Measurements from ENCODE around the gene TCF19. TPM values are rescaled to one million over a fixed set of nuclear protein-coding genes. Genes with fewer than 3 reads are reported as not detected.

TCF19 gene
- total RNA-seq, 2 experiments from 2014 or later: 56.7 to 61.6 TPM

GRCh38 chr6:31203345-31203979 is 45.1 kb downstream of the TCF19 start:
- ChIA-PET CTCF (ENCODE audit: unreplicated experiment) (interaction anchor here (1.2 kb wide), 1 partner anchor 163 kb away, joined by 5 read pairs; no protein-coding TSS in a partner anchor), POLR2A (interaction anchor here (0.6 to 1.0 kb wide), 3 partner anchors 11 to 75 kb away, joined by 3 read pairs; no protein-coding TSS in a partner anchor)
- BruUV-seq (replicated peaks): TSS peak; percentile 21
- Histone ChIP-seq H3K27ac (ENCODE audit: low read depth, low read length, poor library complexity, severe bottlenecking) (peak overlapping the region; percentile 87), H3K4me3 (ENCODE audit: low read depth, low read length, poor library complexity, severe bottlenecking) (peak overlapping the region; percentile 69), H3K9me2 (ENCODE audit: insufficient read depth, low read length) (no peaks in the 10 kb centered on the region), H2AFZ (ENCODE audit: low read length) (peak overlapping the region; percentile 67; the same call in 1 of the 2 replicates), H4K20me1 (ENCODE audit: insufficient read depth, low read length) (no peaks in the 10 kb centered on the region), H3K4me2 (ENCODE audit: low read length) (peak overlapping the region; percentile 84), H3K36me3 (ENCODE audit: insufficient read depth, low read length) (peaks cover 27% of the 10 kb centered on the region), H3K9me3 (ENCODE audit: low read length) (peaks cover 17% of the 10 kb centered on the region; the same call in 1 of the 2 replicates), H3K4me1 (ENCODE audit: insufficient read depth, low read length, poor library complexity, severe bottlenecking) (peaks cover 76% of the 10 kb centered on the region), H3K79me2 (ENCODE audit: insufficient read depth, low read depth, low read length) (peaks cover 26% of the 10 kb centered on the region)
- intact Hi-C loops (cut with micrococcal nuclease; ENCODE audit: unreplicated experiment): loop anchor here (5.0 kb wide), 1 partner anchor 586 kb away; the partner anchor contains the start of genes MRPS18B and PPP1R10
- TF ChIP-seq CTCF (conservative IDR thresholded peaks at IDR 0.05; ENCODE audit: low read length) (no peak), EZH2phosphoT487 (IDR thresholded peaks at IDR 0.05; ENCODE audit: borderline replicate concordance, low read depth, low read length) (no peak)
- peak; percentile 74 for DNase-seq (ENCODE audit: low spot score)

- Histone ChIP-seq H3K9me2 (ENCODE audit: insufficient read depth, low read length) (no peaks in the 10 kb centered on the region), H4K20me1 (ENCODE audit: insufficient read depth, low read length) (no peaks in the 10 kb centered on the region), H3K27ac (ENCODE audit: low read depth, low read length, poor library complexity, severe bottlenecking) (peak overlapping the region; percentile 87), H3K79me2 (ENCODE audit: insufficient read depth, low read depth, low read length) (peaks cover 14% of the 10 kb centered on the region), H3K9me3 (ENCODE audit: low read length) (peaks cover 9% of the 10 kb centered on the region; the same call in 1 of the 2 replicates), H3K4me2 (ENCODE audit: low read length) (peak overlapping the region; percentile 84), H3K36me3 (ENCODE audit: insufficient read depth, low read length) (peaks cover 19% of the 10 kb centered on the region), H3K4me1 (ENCODE audit: insufficient read depth, low read length, poor library complexity, severe bottlenecking) (peaks cover 68% of the 10 kb centered on the region), H2AFZ (ENCODE audit: low read length) (no peak overlapping the region), H3K4me3 (ENCODE audit: low read depth, low read length, poor library complexity, severe bottlenecking) (peak overlapping the region; percentile 69)
- POLR2A ChIA-PET: interaction anchor here (0.7 kb wide), 3 partner anchors 78 to 1747 kb away, joined by 3 to 4 read pairs (median 3); no protein-coding TSS in a partner anchor
- intact Hi-C loops (cut with micrococcal nuclease; ENCODE audit: unreplicated experiment): loop anchor here (5.0 kb wide), 1 partner anchor 587 kb away; the partner anchor contains the start of genes MRPS18B and PPP1R10
- no peak for DNase-seq (ENCODE audit: low spot score)
- TF ChIP-seq EZH2phosphoT487 (IDR thresholded peaks at IDR 0.05; ENCODE audit: borderline replicate concordance, low read depth, low read length): no peak
- no peak for TF ChIP-seq CTCF (conservative IDR thresholded peaks at IDR 0.05; ENCODE audit: low read length)
- CTCF ChIA-PET (ENCODE audit: unreplicated experiment): no interaction called here
- BruUV-seq (replicated peaks): no TSS peak
Observed at GRCh38 chr6:31204751-31205145, 46.4 kb downstream of the TCF19 start.

- no peaks in the 10 kb centered on the region for H3K9me2 ChIP-seq (ENCODE audit: insufficient read depth, low read length)
- H3K9me3 ChIP-seq (ENCODE audit: low read length): no peaks in the 10 kb centered on the region; the same call in 1 of the 2 replicates
- H3K79me2 ChIP-seq (ENCODE audit: insufficient read depth, low read depth, low read length): peaks cover 5% of the 10 kb centered on the region; the same call in 1 of the 2 replicates
- peaks cover 10% of the 10 kb centered on the region for H3K36me3 ChIP-seq (ENCODE audit: insufficient read depth, low read length)
- ChIA-PET CTCF (ENCODE audit: unreplicated experiment) (no interaction called here), POLR2A (interaction anchor here (0.7 kb wide), 2 partner anchors 77 to 173 kb away, joined by 3 to 4 read pairs; no protein-coding TSS in a partner anchor)
- BruUV-seq (replicated peaks): no TSS peak
- no peaks in the 10 kb centered on the region for H4K20me1 ChIP-seq (ENCODE audit: insufficient read depth, low read length)
- H3K4me2 ChIP-seq (ENCODE audit: low read length): 0 out of 2 replicates have a peak overlapping the region, but pooled peaks have one; percentile 28
- no peak overlapping the region; the same call in 1 of the 2 replicates for H2AFZ ChIP-seq (ENCODE audit: low read length)
- no peak for DNase-seq (ENCODE audit: low spot score)
- H3K4me3 ChIP-seq (ENCODE audit: low read depth, low read length, poor library complexity, severe bottlenecking): no peak overlapping the region
- TF ChIP-seq EZH2phosphoT487 (IDR thresholded peaks at IDR 0.05; ENCODE audit: borderline replicate concordance, low read depth, low read length) (no peak), CTCF (conservative IDR thresholded peaks at IDR 0.05; ENCODE audit: low read length) (no peak)
- intact Hi-C loops (cut with micrococcal nuclease; ENCODE audit: unreplicated experiment): no loop called here
- H3K27ac ChIP-seq (ENCODE audit: low read depth, low read length, poor library complexity, severe bottlenecking): peak overlapping the region; percentile 9
- peaks cover 61% of the 10 kb centered on the region for H3K4me1 ChIP-seq (ENCODE audit: insufficient read depth, low read length, poor library complexity, severe bottlenecking)
Observed at GRCh38 chr6:31205638-31206037, 47.2 kb downstream of the TCF19 start.

Data from OCI-LY7 (cell line).